Osteocyte (in vitro differentiated cells): ENCODE data around the gene TMA7. TPM values are rescaled to one million over a fixed set of nuclear protein-coding genes. Genes with fewer than 3 reads are reported as not detected.

ENCODE experiments used
- DNase-seq: peaks from one replicate; pipeline ENCODE4 v3.0.0; 2021; ENCODE audit warnings: mixed read lengths; ENCODE audit not compliant: unreplicated experiment; ENCODE audit errors: extremely low spot score
- H3K27ac Mint-ChIP-seq: one replicate; pipeline ENCODE4 v1.8.0; 2021; ENCODE audit warnings: mild to moderate bottlenecking, mixed read lengths; ENCODE audit not compliant: unreplicated experiment
- H3K27me3 Mint-ChIP-seq: one replicate; pipeline ENCODE4 v1.8.0; 2021; ENCODE audit warnings: mixed read lengths; ENCODE audit not compliant: unreplicated experiment
- H3K36me3 Mint-ChIP-seq: one replicate; pipeline ENCODE4 v1.8.0; 2021; ENCODE audit warnings: mixed read lengths; ENCODE audit not compliant: unreplicated experiment
- H3K4me1 Mint-ChIP-seq: one replicate; pipeline ENCODE4 v1.8.0; 2021; ENCODE audit warnings: mixed read lengths; ENCODE audit not compliant: unreplicated experiment
- H3K4me3 Mint-ChIP-seq: one replicate; pipeline ENCODE4 v1.8.0; 2021; ENCODE audit warnings: mild to moderate bottlenecking, moderate library complexity, mixed read lengths; ENCODE audit not compliant: unreplicated experiment
- H3K9me3 Mint-ChIP-seq: one replicate; pipeline ENCODE4 v1.8.0; 2021; ENCODE audit warnings: mixed read lengths; ENCODE audit not compliant: unreplicated experiment
- total RNA-seq: library from RNA; stranded (reverse); gene quantifications from 2 replicates; pipeline ENCODE4 v1.2.1, GENCODE V29; 2021
- TF ChIP-seq, protein P1 (sequence below): fragments of 200-600 bp; sonication (generic); IDR thresholded peaks from 2 replicates; pipeline ENCODE4 v1.5.0; 2021; ENCODE audit warnings: antibody characterized with exemption, mild to moderate bottlenecking, moderate library complexity

TMA7 gene
- total RNA-seq, 1 donor from 2014 or later, result 198 TPM

DNA sequence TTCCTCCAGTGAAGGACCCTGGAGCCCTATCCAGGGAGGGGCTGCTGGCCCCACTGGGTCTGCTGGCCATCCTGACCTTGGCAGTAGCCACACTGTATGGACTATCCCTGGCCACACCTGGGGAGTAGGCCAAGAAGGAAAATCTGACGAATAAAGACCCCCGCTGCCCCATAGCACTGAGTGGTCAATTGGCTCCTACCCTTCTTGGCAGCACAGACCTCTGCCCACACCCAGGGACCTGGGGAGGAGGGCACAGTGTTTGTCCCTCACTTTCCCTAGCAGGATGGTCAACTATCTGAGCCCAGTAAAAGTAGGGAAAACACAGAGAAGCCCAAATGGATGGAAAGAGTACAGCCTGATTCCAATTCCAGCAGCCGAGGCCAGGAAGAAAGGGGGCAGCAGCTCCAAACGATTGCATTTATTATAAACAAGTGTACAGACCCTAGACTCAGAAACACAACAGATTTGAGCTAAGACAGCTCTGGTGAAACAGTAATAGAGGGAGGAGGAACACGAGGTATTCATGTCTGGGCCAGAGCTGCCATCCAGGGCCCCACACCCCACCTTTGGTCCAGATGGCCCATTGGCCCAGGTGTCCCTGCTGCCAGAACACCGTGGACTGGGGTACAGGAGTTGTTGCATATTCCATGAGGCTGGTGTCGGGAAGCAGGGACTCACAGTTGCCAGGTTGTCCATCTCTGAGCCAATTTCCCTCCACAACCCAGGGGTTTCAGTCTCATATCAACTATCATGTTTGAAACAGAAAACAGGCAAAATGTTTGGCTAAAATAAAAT is 27.6 kb downstream of the TMA7 start:
- Mint-ChIP-seq H3K27me3 (no peaks in the 10 kb centered on the region), H3K9me3 (no peaks in the 10 kb centered on the region), H3K27ac (peak overlapping the region; percentile 100), H3K36me3 (peaks cover 10% of the 10 kb centered on the region), H3K4me1 (peaks cover 38% of the 10 kb centered on the region), H3K4me3 (no peak overlapping the region)
- no peak for DNase-seq
- TF ChIP-seq, protein P1, sequence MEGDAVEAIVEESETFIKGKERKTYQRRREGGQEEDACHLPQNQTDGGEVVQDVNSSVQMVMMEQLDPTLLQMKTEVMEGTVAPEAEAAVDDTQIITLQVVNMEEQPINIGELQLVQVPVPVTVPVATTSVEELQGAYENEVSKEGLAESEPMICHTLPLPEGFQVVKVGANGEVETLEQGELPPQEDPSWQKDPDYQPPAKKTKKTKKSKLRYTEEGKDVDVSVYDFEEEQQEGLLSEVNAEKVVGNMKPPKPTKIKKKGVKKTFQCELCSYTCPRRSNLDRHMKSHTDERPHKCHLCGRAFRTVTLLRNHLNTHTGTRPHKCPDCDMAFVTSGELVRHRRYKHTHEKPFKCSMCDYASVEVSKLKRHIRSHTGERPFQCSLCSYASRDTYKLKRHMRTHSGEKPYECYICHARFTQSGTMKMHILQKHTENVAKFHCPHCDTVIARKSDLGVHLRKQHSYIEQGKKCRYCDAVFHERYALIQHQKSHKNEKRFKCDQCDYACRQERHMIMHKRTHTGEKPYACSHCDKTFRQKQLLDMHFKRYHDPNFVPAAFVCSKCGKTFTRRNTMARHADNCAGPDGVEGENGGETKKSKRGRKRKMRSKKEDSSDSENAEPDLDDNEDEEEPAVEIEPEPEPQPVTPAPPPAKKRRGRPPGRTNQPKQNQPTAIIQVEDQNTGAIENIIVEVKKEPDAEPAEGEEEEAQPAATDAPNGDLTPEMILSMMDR, result no peak

DNA sequence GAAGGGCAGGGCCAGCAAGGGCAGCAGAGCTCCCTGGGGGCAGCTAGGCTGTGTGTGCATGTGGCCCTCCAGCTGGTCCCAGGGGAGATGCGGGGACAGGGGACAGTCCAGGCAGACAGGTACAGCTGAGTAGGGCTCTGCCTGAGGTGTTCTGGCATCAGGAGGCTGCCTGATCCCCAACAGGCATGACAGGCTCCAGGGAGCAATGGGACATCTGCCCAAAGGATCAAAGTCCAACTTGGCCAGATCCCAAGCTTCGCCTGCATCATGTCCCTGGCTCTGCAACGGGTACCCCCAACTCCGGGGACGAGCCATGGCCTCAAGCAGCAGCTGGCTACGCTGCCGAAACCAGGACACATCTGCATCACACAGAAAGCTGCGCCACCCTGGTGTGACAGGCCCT is 28.3 kb downstream of the TMA7 start:
- peaks cover 43% of the 10 kb centered on the region for H3K4me1 Mint-ChIP-seq
- H3K4me3 Mint-ChIP-seq, result no peak overlapping the region
- TF ChIP-seq, protein P1, result no peak
- H3K27ac Mint-ChIP-seq, result peak overlapping the region; percentile 100
- no peaks in the 10 kb centered on the region for H3K9me3 Mint-ChIP-seq
- H3K36me3 Mint-ChIP-seq, result peaks cover 10% of the 10 kb centered on the region
- no peak for DNase-seq
- H3K27me3 Mint-ChIP-seq, result no peaks in the 10 kb centered on the region

DNA sequence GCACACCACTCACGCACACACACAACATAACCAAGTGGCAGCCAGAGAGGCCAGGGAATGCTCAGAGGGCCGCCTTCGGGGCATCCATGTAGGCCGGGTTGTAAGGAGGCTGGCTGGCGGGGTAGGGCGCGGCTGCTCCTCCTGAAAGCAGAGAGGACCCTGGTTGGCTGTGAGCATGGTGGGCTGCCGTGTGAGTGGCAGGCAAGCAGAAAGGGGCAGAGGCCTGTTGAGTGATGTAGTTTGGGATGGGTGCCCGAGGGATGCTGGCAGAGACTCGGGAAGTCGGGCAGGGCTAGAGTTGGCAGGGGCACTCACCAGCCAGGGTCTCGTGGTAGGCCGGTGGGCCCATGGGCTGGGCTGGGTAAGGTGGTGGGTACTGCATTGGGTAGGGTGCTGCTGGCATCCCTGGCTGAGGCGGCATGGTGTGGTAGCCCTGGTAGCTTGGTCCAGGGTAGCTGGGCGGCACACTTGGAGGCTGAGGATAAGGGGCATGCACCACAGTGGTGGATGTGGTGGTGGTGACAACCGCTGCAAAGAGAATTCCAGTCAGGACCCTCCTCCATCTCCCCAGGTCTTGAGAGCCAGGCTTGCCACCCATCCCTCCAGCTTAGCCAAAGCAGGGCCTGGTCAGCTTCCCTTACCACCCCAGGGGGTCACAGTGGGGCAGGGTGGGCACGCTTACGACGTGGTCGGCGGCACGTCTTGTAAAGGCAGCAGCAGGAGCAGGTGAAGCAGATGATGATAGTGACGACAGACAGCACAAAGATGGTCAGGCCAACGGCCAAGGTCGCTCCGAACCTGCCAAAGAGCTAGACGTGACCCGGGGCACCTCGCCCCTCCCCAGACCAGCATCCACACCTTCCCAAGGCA is 29.2 kb downstream of the TMA7 start:
- H3K4me3 Mint-ChIP-seq, result no peak overlapping the region
- DNase-seq, result no peak
- TF ChIP-seq, protein P1, result no peak
- peaks cover 10% of the 10 kb centered on the region for H3K36me3 Mint-ChIP-seq
- H3K27ac Mint-ChIP-seq, result peak overlapping the region; percentile 44
- H3K27me3 Mint-ChIP-seq, result no peaks in the 10 kb centered on the region
- peaks cover 46% of the 10 kb centered on the region for H3K4me1 Mint-ChIP-seq
- H3K9me3 Mint-ChIP-seq, result no peaks in the 10 kb centered on the region

DNA sequence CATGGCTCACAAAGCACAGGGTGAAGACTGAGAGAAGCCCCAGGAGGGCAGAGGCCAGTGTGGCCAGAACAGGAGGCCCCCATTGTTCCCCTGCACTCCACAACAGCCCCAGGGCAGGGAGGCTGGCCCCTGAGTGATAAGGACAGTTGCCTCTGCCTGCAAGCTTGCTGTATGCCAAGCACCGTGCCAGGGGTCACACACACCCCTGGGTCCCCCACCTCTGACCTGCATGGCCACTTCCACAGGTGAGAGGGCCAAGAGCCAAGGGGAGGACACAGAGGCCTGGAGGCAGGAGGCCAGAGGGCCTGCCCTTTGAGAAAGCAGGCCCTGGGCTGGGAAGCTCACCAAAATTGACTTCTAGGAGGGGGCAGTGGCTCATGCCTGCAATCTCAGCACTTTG is 30.2 kb downstream of the TMA7 start:
- Mint-ChIP-seq H3K4me3 (peak overlapping the region; percentile 26), H3K27ac (no peak overlapping the region)
- DNase-seq, result no peak

More for the DNA sequence above, 30.2 kb downstream of the TMA7 start:
- Mint-ChIP-seq H3K36me3 (peaks cover 10% of the 10 kb centered on the region), H3K27me3 (no peaks in the 10 kb centered on the region), H3K9me3 (no peaks in the 10 kb centered on the region), H3K4me1 (peaks cover 46% of the 10 kb centered on the region)
- TF ChIP-seq, protein P1, result no peak
